Measurements from ENCODE around the gene CWC22.
"Not testable (repeated sequence)": the region's sequence is repeated elsewhere in the genome, so short reads cannot be mapped to it uniquely, and the experiment has no call there.

The CWC22 gene

DNA sequence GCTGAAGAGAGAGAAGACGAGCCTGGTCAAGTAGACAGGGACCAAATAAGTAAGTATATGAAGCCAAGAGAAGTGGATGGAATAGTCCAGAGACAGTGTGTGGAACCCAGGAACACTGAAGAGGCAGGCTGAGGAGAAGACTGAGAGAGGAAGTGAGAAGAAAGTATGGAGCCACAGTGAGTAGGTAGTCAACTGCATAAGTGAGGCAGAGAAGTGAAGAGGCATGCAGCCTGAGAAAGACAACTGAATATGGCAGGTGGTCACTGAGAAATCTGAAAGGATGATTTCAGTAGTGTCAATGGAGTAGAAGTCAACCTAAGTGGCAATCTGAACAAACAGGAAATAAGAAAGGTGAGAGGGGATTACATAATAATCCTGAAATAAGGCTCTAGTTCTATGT is 55.4 kb downstream of the CWC22 start:
- DNase-seq (ENCODE audit: low spot score): no peak

DNA sequence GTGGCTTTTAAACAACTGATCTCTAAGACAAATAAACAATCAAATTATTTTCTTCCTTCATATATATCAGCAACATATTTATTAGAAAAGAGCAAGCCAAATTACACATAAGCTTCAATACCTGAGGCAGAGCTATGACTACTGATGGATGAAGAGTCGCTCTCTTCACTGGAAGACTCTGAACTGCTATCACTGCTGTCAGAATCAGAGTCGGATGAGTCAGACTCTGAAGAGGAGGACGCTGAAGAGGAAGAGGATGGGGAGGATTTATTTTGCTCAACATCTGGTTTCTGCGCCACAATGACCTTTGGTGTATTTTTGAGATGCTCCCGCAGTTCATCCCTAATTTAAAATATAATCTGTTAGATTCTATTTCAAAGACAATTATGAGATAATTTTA is 56.7 kb downstream of the CWC22 start:
- DNase-seq (ENCODE audit: low spot score): no peak

DNA sequence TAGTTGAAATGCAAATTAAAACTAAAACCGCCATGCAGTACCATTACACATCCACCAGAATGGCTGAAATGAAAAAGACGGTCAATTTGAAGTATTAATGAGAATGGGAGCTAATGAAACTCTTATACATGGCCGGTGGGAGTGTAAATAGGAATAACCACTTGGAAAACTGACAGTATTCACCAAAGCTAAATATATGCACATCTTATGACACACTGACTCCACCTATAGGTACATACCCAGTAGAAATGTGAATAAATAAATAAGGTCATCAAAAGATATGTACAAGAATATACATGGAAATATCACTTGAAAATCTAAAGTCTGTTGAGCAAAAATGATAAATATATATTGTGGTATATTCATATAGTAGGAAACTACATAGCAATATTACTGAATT is 57.7 kb downstream of the CWC22 start:
- DNase-seq (ENCODE audit: low spot score): no peak

DNA sequence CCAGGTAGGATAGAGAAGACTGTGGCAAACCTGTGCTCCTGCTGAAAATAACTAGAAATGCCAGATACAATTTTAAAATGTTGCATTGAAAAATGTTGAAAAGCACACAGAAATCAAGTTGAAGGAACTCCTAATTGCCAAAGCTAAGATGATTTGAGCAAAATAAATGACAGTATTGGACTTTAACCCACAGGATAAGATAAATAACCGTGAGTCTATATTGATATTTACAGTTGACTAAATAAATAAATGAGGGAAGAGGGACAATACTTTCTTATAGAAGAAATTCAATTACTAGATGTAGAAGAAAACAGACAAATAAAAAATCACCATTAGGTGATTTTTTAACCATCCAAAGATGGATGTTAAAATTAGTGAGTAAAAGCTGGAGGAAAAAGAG is 59.0 kb downstream of the CWC22 start:
- no peak for DNase-seq (ENCODE audit: low spot score)

DNA sequence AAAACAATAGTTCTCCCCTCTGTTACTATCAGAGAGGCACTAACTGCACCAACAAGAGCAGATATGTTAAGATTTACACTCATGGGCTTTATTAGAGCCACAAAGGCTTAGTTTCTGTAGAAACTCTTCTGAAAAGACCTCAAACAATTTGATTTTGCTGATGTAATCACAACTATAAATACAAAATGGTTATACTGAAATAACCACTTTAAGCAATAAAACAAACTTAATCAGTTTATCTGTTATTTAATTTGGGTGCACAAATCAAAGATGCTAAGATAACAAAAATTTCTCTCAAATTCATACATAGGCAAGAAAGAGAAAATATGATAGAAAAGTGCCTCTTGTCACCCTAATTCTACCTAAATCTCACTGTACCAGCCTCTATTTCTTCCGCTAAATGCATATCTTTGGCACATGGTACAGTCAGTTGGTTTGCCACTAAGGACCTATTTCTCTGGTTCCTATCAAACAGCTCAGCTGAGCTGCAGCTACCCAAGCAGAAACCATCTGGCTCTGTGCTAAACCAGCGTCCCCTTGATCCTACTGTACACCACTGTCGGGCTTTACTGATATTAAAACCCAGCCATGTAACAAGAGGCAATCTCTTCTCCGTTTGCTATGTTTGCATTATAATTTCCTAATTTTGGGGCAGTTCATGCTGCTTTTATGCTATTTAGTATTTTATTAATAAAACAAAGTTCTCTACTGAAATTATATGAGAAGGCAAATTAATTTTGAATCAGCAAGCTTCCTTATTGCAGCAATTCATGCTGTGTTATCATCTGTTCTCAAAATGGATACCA is 60.1 kb downstream of the CWC22 start:
- DNase-seq (ENCODE audit: low spot score): no peak

DNA sequence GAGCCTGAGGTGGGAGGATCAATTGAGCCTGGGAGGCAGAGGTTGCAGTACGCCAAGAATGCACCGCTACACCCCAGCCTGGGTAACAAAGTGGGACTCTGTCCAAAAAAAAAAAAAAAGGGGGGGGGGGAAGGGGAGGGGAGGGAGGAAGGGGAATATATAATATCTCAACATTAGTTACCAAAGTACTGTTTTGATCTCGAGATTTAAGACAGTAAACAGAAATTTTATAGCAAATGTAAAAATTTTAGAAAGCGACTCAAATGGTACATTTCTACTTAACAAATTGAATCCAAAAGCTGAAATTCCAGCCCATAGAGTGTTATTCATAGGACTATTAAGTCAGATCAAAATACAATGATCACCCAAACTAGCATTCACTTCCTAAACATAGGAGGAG is 60.8 kb downstream of the CWC22 start:
- DNase-seq (ENCODE audit: low spot score): no peak

DNA sequence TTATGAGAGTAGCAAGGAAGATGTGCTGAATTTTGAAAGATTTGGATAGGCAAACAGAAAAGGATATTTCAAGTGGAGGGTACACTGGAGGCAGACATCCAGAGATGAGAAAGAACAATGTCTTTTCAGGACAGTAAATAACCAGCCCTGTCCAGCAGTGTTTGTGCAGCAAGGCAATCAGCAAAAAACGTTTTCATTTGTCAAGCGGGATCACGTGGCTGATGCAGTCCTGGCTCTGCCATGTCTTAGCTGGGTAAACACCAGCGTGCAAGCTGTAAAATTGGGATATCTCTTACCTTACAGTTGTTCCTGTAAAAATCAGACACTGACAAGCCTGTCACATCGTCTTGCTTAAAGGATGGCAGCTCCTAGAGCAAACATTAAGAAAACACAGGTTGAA is 67.8 kb downstream of the CWC22 start:
- no peak for DNase-seq (ENCODE audit: low spot score)

DNA sequence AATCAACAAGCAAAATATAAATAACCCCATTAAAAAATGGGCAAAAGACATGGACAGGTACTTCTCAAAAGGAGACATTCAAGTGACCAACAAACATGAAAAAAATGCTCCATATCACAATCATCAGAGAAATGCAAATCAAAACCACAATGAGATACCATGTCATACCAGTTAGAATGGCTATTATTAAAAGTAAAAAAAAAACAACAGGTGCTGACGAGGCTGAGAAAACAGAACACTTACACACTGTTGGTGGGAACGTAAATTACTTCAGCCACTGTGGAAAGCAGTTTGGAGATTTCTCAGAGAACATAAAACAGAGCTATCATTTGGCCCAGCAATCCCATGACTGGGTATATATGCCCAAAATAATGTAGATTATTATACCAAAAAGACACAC is 69.1 kb downstream of the CWC22 start:
- no peak for DNase-seq (ENCODE audit: low spot score)

DNA sequence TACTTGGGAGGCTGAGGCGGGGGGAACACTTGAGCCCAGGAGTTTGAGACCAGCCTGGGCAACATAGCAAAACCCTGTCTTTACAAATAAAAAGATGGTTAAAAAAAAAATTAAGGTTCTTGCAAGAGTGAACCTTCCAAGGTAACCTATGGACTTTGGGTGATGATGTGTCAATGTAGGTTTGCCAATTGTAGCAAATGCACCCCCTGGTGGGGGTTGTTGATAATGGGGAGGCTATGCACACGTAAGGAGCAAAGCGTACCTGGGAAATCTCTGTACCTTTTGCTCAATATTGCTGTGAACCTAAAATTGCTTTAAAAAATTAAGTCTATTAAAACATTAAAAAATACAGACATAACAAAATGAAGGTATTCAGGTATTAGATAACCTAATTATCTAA is 70.4 kb downstream of the CWC22 start:
- peak; percentile 30 for DNase-seq (ENCODE audit: low spot score)

DNA sequence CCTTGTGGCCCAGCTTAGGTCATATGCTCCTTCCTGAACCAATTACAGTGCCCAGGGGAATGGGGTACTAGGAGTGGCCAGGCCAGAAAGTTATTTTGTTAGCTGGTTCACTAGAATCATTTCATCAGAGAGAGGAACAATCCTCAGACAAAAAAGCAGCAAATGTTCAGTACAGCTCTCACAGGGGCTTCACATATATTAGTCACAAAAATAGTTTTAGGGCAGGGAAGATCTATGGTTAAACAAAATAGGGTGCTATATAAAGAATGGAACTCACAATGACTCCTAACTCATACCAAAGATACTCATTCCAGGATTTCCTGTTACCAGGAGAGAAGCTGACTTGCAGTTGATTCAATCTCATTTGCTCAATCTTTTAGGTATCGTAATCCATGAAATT is 71.0 kb downstream of the CWC22 start:
- DNase-seq (ENCODE audit: low spot score): no peak

DNA sequence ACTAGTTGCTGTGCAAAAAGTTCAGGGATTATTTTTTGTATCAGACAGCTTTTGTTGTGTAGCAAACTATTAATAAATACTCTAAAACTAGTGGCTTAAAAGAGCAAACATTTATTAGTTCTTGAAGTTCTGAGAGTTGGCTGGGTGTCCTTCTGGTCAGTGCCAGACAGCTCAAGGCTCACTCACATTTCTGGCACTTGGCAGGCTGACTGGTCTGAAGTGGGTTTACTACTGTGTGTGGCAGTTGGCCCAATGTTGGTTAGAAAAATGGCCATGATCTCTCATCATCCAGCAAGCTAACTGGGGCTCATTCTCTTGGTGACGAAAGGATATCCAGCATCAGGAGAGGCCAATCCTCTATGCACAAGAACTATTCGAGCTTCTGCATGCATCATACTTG is 74.3 kb downstream of the CWC22 start:
- DNase-seq (ENCODE audit: low spot score): no peak

DNA sequence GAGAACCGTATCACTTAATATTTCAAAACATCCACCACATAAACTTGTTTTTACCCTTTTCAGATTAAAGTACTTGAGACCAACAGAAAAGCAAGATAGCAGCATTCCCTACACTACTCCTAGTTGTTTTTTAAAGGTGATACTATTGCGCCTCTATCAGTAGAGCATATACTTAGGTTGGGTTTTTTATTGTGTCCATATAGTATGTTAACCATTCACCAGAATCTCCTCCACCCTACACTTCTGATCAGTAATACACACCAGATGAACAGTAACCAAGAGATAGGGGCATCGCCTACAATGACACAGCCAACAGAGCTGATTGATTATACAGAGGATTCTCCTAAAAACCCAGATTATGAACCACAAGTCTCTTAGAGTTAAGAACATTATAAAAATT is 75.6 kb downstream of the CWC22 start:
- DNase-seq (ENCODE audit: low spot score): no peak

DNA sequence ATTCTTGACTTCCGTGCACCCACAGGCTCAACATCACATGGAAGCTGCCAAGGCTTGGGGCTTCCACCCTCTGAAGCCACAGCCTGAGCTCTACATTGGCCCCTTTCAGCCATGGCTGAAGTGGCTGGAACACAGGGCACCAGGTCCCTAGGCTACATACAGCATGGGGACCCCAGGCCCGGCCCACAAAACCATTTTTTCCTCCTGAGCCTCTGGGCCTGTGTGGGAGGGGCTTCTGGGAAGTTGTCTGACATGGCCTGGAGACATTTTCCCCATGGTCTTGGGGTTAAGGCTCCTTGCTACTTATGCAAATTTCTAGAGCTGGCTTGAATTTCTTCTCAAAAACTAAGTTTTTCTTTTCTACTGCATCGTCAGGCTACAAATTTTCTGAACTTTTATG is 77.1 kb downstream of the CWC22 start:
- not testable (repeated sequence) for DNase-seq (ENCODE audit: low spot score)

DNA sequence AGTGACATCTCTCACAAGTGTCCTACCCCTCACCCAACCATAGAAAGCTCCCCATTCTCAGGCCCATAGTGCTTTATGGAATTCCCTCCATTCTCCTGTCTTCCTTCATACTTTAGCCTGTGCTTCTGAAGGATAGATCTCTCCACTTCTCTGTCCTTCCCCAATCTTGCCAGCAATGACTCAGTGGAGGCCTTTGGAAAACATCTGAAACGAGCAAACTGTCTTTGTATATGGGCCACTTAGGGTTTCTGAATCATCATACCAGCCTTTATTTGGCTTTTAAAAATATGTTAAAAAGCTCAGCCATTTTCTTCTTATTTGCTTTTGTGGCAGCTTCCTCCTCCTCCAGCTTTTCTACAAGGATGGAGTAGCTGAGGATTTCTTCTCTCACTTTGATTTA is 80.1 kb downstream of the CWC22 start:
- DNase-seq (ENCODE audit: low spot score): no peak

DNA sequence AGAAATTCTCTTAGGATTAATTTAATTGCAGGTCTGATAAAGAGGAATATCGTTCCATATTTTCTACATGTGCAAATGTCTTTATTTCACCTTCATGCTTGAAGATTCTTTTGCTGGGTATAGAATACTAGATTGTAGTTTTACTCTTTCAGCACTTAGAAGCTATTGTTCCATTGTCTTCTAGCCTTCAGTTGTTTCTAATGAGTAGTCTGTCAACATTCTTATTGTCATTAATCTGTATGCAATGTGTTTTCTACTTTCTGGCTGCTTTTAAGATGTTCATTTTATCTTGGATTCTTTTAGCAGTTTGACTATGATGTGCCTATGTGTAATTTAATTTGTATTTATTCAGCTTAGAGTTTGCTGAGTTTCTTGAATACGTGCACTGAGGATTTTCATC is 81.4 kb downstream of the CWC22 start:
- DNase-seq (ENCODE audit: low spot score): no peak

DNA sequence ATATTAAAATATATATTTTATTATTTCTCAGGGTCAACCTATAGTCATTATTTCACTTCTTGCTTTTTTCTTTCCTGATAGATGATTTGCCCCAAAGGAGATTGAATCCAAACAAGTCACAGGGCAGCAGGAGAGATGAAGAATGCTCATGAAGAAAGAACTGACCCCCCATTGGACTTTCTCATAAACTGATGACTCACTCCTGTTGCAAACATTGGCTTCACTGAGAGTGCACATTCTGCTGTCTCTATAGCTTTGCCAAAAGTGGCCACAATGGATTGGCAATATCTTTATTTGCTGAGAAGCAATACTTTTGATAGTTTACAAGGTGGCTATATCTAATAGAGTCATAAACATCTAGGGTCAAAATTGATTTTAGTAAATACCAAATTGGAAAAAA is 89.8 kb downstream of the CWC22 start:
- DNase-seq (ENCODE audit: low spot score): peak; percentile 21

DNA sequence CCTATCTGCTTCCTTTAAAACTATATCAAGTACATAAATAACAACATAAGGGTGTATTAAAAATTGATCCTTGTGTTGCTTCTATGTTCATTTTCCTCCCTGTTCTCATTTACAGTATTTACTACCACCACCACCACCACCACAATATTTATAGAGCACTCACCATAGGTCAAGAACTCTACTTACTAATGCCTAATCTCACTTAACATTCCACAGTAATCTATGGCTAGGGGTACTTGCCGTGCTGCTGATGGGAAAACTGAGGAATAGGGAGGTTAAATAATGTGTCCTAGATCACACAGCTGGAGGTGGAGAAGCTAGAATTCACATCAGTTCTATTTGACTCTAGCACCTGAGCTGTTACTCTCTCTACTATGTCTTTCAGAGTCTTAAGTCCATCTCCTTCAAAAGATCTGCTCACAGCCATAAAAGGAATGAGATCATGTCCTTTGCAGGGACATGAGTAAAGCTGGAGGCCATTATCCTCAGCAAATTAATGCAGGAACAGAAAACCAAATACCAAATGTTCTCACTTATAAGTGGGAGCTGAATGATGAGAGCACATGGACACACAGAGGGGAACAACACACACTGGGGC is 91.6 kb downstream of the CWC22 start:
- no peak for DNase-seq (ENCODE audit: low spot score)

DNA sequence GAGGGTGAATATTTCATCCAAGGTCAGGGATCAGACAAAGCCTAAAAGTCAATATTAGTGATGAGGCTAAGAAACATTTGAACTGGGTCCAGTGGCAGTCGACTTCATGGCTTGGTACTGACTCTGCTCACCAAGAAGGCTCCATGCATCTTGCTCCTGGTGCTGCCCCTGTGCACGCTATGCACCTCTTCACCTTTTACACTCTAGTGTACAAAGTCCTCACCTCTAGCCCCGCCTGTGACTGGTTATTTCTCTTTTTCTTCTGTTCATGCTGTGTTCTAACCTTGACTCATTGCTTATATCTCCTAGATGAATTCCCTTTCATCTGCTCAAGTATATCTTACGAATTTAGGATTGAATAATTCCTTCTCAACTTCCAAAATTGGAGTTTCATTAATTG is 93.3 kb downstream of the CWC22 start:
- no peak for DNase-seq (ENCODE audit: low spot score)

DNA sequence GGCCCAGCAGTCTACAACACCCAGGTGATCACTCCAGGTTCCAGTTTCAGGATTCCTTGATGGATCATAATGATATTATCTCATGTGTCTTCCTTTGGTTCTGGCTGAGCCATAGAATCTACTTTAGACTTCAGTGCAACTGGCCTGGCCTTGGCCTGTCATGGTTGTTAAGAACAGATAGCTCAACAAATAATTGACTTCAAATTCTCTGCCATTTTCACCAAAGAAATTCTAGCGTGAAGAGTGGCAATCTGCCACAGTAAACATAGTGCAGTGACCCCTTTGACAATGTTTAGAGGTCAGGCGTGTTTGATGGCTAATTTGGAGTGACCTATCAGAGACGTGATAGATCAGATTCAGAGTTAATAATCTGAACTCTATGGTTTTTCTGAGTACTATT is 95.5 kb downstream of the CWC22 start:
- no peak for DNase-seq (ENCODE audit: low spot score)

DNA sequence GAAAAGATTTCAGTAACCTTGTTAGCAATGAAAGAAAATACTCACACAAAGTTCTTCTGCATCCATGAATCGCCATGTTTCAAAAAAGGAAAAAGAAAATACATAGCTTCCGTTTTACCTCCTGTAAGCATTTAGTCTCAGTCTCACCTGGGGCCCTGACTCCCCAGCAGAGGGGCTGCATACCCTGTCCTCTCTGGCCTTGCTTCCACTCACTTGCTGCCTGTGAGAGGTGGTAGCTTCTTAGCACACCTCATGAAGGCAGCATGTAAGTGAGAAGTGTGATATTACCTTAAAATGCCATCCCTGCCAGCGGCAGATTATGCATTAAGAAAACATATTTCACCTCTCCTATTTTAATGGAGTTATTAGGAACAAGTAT is 96.4 kb downstream of the CWC22 start:
- DNase-seq (ENCODE audit: low spot score): no peak

DNA sequence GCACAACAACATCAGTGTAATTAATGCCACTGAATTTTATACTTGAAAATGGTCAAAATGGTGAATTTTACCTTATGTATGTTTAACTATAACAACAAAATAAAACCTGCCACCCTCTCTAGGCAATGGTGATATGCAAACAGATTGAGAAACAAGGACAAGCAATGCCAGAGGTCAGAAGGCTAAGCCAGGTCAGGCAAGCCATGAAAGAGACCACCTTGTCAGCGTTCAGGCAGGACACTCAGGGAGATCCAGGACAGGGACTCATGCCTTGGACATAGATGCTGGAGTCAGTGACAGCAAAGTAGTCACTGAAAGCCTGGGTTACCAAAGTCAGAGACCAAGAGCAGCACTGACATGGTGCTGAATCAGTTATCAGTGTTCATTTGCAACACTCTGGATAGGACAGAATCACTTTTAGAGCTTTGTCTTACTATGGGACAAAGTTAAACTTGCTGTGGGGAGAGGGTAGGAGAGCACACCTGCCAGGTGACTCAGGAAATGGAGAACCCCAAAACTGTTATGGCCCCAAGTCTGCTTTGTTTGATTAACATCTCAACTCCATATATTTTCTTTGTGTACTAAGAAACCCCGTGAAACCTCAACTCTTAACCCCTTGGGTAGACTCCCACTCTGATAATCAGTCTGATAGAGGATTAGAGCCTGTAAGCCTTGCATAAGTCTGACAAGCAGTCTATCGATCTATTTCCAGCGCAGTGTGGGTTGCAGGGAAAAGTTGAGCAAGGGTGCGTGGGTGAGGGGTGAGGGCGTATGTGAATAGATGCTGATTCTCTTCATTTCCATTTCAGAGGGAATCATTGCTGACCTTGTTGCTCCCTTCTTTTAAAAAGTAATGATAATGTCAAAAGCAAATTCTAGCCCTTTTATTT is 97.0 kb downstream of the CWC22 start:
- DNase-seq (ENCODE audit: low spot score): no peak

DNA sequence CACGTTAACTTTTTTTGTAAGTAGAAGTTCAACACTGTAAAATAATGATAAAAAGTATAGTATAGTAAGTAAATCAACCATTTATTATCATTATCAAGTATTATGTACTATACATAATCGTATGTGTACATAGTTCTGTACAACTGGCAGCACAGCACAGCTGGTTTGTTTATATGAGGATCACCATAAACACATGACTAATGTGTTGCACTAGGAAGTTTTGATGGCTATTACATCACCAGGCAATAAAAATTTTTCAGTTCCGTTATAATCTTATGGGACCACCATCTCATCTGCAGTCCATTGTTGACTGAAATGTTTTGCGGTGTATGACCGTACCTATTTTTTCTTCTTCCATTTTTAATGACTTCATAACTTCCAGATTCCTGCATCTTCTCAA is 106.4 kb downstream of the CWC22 start:
- DNase-seq (ENCODE audit: low spot score): no peak

DNA sequence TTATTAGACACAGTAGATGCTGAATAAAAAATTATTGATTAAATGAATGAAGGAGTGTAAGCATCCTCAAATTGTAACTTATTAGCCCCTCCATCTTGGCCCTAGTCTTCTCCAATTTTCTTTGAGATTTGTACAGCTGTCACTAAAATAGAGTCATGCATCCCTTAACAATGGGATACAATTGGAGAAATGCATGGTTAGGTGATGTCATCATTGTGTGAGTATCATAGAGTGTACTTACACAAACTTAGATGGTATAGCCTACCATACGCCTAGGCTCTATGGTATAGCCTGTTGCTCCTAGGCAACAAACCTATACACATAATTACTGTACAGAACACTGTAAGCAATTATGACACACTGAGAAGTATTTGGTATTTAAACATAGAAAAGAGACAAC is 107.4 kb downstream of the CWC22 start:
- DNase-seq (ENCODE audit: low spot score): no peak

Measured in kidney tubule cell (primary cell).